HG03457 (cell line): ENCODE measurements around the gene PTCD2.

Experiments used
- ATAC-seq: cut with Tn5 transposase; IDR thresholded peaks from one replicate; pipeline ENCODE4 v1.9.1; 2021; ENCODE audit warnings: moderate number of reproducible peaks; ENCODE audit not compliant: unreplicated experiment

The PTCD2 gene

GRCh38 chr5:72410688-72411295 is 90.6 kb downstream of the PTCD2 start:
- no peak for ATAC-seq

GRCh38 chr5:72412283-72413055 is 92.3 kb downstream of the PTCD2 start:
- ATAC-seq = no peak

- ATAC-seq = no peak
These were observed 95.6 kb downstream of the PTCD2 start for GRCh38 chr5:72415616-72416325.

GRCh38 chr5:72417333-72418062 is 97.3 kb downstream of the PTCD2 start:
- no peak for ATAC-seq
